LoVo (cell line): ENCODE measurements around the gene SECISBP2L.
"Not testable (repeated sequence)": the region's sequence is repeated elsewhere in the genome, so short reads cannot be mapped to it uniquely, and the experiment has no call there.

ENCODE experiments used
- DNase-seq: peaks from one replicate; pipeline ENCODE4 v3.0.0-alpha.2; 2016; ENCODE audit warnings: low spot score

SECISBP2L gene

DNA sequence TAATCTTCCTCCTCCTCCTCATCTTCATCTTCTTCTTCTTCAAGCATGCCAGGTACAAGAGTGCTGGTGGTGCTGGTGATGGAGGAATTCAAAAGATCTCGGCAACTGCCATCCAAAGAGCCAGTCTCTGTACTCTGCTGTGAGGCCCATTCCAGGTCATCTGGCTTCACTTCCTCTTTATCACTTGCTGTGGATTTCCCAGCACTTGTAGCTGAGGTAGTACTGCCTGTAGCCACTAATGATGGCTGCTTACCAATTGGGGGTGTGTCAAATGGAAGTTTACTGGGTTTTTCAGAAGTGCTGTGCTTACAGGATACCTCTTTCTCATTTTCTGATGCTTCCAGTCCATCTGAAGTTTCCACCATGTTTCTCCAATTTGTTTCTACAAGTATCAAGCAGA is 53.7 kb downstream of the SECISBP2L start:
- no peak for DNase-seq

DNA sequence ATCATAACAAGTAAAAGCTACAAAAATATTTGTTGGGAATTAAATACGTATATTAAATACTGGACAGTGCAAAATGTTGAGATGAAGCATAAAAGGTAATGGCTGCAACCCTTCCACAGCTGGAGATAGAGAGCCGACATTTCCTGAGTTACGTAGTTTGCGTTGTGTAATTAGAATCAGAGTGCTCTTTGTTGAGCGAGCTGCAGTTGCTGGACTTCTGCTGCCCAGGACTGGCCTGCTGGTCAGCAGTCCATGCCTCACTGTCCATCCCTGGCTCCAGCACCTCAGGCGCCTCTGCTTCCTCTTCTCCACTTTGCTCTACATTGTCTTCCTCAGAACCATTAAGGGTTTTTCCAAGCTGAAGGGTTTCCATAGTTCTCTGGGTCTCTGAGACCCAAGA is 54.1 kb downstream of the SECISBP2L start:
- no peak for DNase-seq

DNA sequence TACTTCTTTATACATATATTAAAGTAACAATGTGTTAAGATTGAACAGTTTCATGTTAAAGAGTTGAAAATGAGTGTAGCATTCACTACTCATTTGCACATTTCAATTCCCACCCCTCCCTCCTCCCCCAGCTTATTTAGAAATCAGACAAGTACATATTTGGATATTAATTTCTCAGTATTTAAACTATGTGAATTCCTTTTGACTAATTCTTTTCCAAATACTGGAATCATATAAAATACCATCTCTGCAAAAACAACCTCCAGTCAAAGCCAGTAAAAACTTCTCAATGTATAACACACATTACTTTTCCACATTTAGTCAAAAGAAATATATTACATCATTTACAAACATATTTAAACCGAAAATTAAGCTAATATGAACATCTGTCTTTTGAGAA is 57.1 kb downstream of the SECISBP2L start:
- DNase-seq = no peak

DNA sequence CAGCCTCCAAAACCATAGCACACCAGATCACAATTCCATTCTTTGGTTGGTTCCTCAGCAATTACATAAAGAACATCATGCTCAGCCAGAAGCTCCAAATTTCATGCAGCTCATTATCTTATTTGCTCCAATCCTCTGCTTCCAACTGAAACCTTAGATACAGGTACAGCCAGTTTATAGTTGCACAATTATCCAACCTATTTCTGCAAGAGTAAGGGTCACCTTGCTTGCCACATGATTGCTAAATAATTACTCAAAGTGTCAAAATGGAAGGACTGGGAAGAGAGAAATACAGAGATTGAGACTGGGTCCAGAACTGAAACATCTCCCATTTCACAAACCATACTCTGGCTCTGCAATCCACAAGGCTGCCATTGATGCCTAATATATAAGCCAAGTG is 59.1 kb downstream of the SECISBP2L start:
- no peak for DNase-seq

DNA sequence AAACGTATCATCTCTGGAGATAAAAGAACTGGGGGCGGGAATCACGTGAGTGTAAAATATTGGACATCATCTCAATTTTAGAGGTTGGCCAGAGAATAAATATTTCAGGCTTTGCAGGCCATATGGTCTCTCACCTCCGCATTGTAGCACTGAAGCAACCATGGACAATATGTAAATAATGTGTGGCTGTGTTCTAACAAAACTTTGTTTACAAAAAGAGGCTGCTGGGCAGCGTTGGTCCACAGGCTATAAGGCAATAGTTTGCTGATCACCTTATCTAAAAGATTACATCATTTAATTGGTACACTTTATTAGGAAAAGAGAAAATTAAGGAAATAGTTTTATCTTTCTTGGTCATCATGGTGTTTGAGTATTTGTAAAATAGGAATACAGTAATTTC is 60.0 kb downstream of the SECISBP2L start:
- DNase-seq = no peak

DNA sequence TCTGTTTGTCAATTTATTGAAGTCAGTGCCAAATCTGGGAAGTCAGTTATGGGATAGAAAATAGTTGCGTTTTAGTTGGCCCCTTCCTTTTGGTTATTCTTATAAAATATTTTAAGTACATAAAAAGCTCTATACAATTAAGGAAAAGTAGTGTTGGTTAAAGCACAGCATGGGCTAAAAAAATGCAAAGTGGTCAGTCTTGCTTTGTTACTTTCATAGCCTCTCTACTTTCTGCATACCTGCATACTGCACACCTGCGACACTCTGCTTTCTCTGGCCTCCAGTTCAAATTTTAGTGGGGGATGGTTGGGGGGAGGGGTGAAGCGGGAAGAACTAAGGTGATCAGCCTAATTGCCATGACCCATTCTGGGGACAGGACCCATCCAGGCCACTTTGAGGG is 60.7 kb downstream of the SECISBP2L start:
- no peak for DNase-seq

DNA sequence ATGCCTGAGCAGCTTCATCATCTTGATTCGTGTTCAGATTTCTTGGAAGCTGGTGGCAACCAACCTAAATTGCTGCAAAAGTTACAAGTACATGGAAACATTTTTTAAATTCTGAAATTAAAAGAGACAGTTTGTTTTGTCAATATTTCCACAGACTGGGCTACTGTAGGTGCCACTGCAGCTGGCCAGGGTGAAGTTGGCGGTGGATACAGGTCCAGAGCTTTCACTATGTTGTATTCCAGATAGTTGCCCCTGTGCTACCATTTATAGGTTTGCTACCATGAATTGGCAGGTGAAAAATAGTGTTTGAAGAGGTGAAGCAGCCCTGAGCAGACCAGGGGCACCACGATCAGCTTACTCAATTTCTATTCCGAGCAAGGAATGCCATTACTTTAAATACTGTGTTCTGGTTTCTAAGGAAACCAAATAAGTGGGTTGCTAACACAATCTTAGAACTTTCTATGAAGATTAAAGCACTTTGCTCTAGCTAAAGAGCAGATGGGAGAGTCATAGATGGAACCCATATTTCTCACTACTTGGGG is 61.4 kb downstream of the SECISBP2L start:
- no peak for DNase-seq

DNA sequence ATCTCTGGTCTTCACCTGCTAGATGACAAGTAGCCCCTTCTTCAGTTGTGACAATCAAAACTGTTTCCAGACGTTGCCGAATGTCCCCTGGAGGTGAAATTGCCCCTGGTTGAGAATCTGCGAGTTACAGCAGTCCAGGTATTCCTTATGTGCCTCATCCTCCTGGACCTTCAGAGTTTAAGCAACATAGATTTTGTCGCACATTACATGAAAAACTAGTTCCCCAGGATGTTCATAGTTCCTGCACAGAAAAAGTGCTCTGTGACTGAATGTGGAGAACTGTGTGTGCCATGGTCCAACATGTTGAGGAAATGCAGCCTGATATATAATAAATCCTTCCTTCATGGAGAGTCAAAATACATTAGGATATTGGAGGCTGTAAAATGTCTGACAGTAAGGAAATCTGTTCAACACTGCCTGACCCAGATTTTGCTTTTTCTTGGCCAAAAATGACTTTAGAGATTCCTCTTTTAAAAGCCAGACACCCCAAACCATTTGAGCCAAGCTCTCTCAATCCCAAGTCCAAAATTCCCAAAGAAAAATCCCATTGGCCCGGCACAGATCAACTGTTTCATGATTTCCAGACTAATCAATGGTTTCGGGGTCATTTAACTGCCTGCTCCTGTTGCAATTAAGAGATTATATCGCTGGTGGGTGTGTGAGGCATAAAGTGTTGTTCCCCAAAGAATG is 62.1 kb downstream of the SECISBP2L start:
- DNase-seq = no peak

DNA sequence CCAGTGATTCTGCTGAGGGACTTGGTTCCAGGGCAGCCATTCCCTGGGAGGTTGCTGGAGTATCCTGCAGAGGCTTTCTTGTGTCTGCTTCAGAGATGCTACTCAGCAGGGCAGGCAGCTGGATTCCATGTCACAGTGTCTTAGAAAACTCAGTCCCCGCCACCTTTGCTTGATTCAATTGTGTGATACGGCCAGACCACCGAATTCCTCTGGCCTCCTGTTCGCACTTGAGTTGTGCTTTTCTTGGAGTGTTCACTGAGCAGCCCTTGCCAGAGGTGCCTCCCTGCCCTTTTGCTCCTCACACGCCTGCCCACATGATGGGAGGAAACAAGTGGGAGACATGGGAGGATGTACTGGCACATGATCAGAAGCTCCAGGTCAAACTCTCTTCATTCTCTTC is 62.9 kb downstream of the SECISBP2L start:
- DNase-seq = no peak

DNA sequence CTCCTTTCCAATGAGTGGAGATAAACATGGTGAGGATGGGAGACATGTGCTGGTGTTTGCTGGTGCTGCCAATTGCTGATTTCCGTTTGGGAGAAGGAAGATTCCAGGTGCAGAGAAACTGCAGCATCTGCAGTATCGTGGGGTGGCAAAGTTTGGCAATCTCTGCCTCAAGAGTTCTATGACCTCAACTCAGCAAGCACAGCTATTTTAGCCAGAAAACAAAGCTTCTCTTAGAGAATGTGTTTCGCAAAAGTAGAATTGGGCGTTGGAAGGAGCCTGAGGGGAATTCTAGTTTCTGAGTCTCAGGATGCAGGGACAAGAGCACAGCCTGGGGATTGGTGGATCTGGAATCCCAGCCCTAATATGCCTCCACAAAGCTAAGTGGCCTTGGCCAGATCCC is 64.3 kb downstream of the SECISBP2L start:
- DNase-seq = no peak

DNA sequence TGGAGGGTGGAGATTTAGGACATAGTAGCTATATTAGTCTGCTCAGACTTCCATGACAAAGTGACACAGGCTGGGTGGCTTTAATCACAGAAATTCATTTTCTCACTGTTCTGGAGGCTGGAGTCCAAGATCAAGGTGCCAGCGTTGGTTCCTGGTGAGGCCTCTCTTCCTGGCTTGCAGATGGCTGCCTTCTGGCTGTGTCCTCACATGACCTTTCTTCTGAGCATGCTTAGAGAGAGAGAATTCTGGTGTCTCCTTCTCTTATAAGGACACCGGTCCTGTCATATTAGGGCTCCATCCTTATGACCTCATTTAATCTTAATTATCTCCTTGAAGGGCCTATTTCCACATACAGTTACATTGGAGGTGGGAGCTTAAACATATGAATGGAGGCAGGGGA is 67.6 kb downstream of the SECISBP2L start:
- no peak for DNase-seq

DNA sequence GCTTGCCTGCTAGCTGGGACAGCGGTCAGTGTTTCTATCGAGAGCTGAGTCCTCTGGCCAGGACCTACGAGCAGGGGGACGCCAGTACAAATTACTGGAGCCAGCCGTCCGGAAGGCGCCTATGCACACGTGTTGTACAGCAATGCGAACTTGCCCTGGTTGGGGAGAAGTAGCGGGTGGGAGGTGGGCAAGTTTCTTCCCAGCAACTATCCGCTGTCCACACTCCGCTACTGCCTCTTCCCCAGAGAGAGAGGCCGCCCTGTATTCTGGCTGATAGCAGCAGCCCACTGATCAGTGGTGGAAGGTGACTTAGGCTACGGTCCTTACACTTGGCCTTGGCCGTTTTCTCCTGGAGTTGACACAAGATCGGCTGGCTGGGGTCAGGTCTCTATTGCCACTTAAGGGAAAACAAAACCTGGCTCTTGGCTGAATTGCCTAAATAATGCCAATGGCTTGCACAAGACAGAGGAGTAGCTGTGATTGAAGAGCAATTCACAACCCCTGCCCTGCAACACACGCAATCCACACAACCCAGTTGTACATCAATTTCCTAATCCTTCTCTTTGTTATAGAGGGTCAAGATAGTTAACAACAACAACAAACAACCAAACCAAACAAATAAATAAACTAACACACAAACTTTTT is 69.7 kb downstream of the SECISBP2L start:
- no peak for DNase-seq

DNA sequence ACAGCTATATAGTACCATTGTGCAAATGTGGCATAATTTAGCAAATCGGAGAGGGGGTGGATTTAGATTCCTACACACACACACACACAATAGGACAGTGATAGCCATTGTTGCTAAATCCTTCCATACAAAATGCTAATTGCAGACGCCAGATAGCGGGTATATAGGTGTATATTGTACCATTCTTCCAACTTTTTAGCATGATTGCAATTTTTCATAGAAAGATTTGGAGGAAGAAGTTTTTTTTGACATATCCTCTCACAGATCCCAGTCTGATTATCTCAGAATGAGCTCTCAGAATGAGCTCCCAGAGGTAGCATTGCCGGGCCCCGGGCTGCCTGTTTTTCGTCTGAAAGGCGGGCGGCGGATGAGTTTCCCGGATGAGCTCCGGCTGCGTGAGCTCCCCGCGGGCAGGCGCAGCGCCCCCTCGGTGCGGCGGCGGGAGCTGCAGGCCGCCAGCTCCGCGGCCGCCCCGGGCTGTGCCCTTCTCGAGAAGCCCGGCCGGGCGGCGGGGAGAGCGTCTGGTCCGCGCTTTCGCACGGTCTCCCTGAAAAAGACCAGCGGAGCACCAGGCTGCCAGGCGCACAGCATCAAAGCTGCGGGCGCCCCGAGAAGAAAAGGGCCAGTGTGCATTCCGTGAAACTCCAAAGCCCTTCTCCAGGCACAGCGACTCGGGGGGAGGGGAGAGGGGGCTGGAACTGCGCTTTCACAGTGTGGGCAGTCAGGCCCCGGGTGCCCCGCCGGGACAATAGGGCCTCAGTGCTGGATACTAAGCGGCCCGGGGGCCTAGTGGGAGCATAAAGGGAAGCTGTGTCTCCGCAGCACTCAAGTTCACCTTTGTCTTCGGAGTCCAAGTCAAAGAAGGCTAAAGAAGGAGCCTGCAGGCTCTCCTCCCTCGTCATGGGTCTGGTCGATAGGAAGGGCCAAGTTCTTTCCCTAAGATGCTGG is 70.5 kb downstream of the SECISBP2L start:
- DNase-seq = peak; percentile 88

DNA sequence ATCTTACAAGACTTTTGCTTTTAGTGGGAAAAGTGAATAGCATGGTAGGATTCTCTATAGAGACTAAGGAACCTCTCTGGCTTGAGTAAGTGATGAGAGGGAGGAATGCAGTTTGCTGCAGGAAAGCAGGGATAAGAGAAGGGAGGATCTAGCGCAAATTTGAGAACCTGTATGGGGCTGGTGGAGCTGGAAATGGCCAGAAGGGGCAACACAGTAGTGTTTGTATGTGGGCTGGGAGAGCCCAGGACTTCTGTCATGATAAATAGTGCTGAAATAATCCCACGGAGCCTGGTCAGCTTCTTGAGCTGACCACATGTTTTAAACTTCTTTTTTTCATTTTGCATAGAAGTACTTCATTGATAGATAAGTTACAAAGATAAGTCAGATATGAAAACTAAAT is 71.4 kb downstream of the SECISBP2L start:
- no peak for DNase-seq

DNA sequence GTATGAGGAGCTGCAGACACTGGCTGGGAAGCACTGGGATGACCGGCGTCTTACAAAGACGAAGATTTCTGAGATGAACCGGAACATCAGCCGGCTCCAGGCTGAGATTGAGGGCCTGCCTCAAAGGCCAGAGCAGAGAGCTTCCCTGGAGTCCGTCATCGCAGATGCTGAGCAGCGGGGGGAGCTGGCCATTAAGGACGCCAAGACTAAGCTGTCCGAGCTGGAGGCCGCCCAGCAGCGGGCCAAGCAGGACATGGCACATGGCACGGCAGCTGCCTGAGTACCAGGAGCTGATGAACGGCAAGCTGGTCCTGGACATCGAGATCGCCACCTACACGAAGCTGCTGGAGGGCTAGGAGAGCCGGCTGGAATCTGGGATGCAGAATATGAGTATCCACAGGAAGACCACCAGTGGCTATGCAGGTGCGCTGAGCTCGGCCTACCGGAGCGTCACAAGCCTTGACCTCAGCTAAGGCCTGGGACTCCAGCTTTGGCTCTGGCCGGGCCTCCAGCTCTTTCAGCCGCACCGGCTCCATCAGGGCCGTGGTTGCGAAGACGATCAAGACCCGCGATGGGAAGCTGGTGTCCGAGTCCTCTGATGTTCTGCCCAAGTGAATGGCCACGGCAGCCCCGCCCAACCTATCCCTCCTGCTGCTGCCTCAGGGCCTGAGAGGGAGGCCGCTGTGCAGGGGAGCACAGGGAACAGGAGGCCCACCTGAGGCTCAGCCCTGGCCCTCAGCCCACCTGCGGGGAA is 73.3 kb downstream of the SECISBP2L start:
- DNase-seq = no peak

DNA sequence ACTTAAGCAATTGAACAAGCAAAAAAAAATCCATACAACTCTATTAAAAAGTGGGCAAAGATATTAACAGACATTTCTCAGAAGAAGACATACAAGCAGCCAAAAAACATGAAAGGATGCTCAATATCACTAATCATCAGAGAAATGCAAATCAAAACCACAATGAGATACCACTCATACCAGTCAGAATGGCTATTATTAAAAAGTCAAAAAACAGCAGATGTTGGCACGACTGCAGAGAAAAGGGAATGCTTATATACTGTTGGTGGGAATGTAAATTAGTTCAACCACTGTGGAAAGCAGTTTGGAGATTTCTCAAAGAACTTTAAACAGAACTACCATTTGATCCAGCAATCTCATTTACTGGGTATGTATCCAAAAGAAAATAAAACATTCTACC is 75.3 kb downstream of the SECISBP2L start:
- not testable (repeated sequence) for DNase-seq

DNA sequence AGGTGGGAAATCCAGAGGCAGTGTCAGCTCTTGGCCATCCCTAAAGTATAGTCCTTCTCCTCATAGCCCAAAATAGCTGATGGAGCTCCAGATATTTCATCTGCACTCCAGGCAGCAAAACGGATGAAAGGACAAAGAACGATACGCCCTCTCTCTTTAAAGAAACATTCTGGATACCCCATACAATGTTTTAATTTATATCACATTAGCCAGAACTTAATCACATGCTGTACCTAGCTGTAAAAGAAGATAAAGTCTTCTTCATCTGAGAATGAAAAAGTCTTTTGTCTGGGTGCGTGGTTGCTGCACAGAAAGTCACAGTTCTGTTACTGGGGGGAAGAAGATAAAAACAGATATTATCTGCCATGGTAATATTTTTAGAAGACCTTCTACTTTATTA is 78.2 kb downstream of the SECISBP2L start:
- DNase-seq = no peak

DNA sequence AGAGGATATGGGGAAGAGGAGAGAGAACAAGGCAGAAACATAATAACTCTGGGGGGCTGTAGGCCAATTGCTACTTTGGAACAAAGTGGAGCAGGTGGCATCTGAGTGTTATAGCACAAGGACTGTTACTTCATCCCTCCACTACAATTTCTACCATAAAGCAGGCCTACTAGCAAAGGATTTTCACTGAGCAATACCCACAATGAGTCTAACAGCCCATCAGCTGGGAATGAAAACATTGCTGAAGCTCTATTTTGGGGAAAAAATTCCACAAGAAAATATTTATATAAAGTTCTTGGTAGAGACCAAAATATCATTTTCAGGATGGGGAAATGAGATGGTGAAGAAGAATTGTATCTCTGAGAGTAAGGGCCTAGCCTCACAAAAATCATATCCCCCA is 78.9 kb downstream of the SECISBP2L start:
- no peak for DNase-seq

DNA sequence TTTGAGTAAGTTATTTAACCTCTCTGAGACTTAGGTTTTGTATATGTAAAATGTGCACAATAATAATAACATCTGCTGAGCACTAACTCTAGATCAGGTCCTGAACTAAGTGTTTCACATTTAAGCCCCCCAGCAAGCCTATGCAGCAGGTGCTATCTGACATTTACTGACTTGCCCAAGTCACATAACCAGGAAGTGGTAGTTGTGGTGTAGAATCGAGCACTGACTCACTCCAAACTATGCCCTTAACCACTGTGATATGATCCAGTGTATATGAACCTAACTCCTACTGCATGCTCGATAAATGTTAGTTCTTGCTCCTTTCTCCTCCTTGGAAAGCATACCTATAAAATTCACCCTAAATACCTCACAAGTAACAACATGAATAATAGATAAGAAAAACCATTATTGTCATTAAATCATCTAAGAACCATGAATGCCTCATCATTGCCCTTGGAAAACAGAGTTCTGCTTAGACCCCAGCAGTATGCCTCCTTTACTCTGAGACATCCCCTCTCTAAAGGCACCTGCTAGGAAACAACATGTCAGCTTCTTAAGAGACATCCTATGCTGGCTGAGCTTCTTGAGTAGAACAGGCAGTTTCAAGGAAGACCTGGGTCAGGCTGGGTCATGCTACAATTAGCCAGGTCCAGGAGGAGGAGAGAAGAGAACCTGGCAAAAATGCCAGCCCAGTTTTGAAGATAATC is 79.5 kb downstream of the SECISBP2L start:
- peak; percentile 20 for DNase-seq

DNA sequence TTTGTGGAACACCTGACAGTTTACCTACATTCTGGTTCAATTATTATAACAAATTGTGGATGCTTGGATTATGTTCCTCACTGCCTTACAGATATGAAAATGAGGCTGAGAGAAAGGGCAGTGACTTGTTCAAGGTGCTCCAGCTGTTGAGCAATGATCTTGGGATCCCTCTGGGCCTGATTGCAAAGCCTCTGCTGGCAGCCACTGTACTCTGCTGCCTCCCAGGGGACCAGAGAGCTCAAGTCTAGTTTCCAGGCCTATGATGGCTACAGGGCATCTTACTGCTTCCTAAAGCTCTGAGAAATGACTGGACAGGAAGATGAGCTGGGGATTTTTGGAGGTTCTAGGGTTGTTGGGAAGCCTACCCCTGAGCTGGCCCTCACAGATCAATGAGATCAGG is 80.3 kb downstream of the SECISBP2L start:
- DNase-seq = no peak

DNA sequence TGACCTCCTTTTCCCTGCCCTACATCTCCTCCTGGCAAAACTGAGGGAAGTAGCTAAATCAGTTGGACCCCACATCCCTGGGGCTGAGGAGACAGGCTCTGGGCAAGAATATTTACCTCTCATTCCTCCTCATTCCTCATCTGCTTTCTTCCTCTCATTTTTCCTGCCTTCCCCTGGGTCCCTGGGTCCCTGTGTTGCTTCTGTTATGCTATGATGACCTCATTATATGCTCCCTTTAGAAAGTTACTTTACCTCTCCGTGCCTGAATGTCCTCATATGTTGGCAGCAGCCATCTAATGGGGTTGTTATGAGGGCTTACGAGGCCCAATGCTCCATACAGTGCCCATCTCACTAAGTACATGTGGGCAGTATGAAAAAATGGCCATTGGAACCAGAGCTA is 81.3 kb downstream of the SECISBP2L start:
- DNase-seq = no peak
